Measurements from ENCODE around the gene TUT1. TPM values are rescaled to one million over a fixed set of nuclear protein-coding genes. Genes with fewer than 3 reads are reported as not detected.

TUT1 gene
- total and polyA plus RNA-seq, 7 donors = 5.3 to 16.8 (median 6.0) TPM

GRCh38 chr11:62580959-62581715, 10.2 kb downstream of the TUT1 start:
- Histone ChIP-seq H3K27ac (no peak overlapping the region), H3K36me3 (peaks cover 0 to 88% (median 25%) of the 10 kb centered on the region in 4 donors), H3K27me3 (no peaks in the 10 kb centered on the region), H3K4me3 (no peak overlapping the region), H3K4me1 (peaks cover 0 to 9% (median 1%) of the 10 kb centered on the region in 4 donors), H3K9me3 (no peaks in the 10 kb centered on the region)
- 95 to 97% methylated on average over 18 of the region's 18 CpGs for WGBS, 2 donors
- intact Hi-C loops (cut with DNase I) = no loop called here
- DNase-seq = no peak
- TF ChIP-seq CTCF (IDR thresholded peaks at IDR 0.05) (no peak), POLR2AphosphoS5 (IDR thresholded peaks at IDR 0.05) (no peak), EP300 (IDR thresholded peaks at IDR 0.05) (no peak), POLR2A (IDR thresholded peaks at IDR 0.05) (no peak)

GRCh38 chr11:62579252-62579651, 12.1 kb downstream of the TUT1 start:
- DNase-seq = no peak
- intact Hi-C loops (cut with DNase I) = no loop called here
- Histone ChIP-seq H3K4me1 (peaks cover 0 to 28% (median 18%) of the 10 kb centered on the region in 4 donors), H3K9me3 (no peaks in the 10 kb centered on the region), H3K36me3 (peaks cover 0 to 74% (median 21%) of the 10 kb centered on the region in 4 donors), H3K4me3 (no peak overlapping the region), H3K27ac (no peak overlapping the region), H3K27me3 (no peaks in the 10 kb centered on the region)
- WGBS, 2 donors = 93 to 98% methylated on average over 2 of the region's 2 CpGs
- TF ChIP-seq EP300 (IDR thresholded peaks at IDR 0.05) = no peak
- no peak for TF ChIP-seq POLR2A (IDR thresholded peaks at IDR 0.05)
- no peak for TF ChIP-seq CTCF (IDR thresholded peaks at IDR 0.05)
- TF ChIP-seq POLR2AphosphoS5 (IDR thresholded peaks at IDR 0.05) = no peak

- DNase-seq = no peak
- TF ChIP-seq CTCF (IDR thresholded peaks at IDR 0.05) (no peak), POLR2A (IDR thresholded peaks at IDR 0.05) (no peak), POLR2AphosphoS5 (IDR thresholded peaks at IDR 0.05) (no peak), EP300 (IDR thresholded peaks at IDR 0.05) (no peak)
- Histone ChIP-seq H3K27me3 (no peaks in the 10 kb centered on the region), H3K9me3 (no peaks in the 10 kb centered on the region), H3K36me3 (peaks cover 0 to 67% (median 21%) of the 10 kb centered on the region in 4 donors), H3K4me1 (peaks cover 0 to 28% (median 18%) of the 10 kb centered on the region in 4 donors), H3K4me3 (no peak overlapping the region), H3K27ac (no peak overlapping the region)
- intact Hi-C loops (cut with DNase I) = no loop called here
- WGBS, 2 donors = 97% methylated on average over 11 of the region's 11 CpGs
Observed at GRCh38 chr11:62578541-62578940, 12.8 kb downstream of the TUT1 start.

- intact Hi-C loops (cut with DNase I) = no loop called here
- TF ChIP-seq POLR2AphosphoS5 (IDR thresholded peaks at IDR 0.05) (peak in 1 of 4 donors; percentile 35), POLR2A (IDR thresholded peaks at IDR 0.05) (no peak), CTCF (IDR thresholded peaks at IDR 0.05) (no peak)
- Histone ChIP-seq H3K4me3 (no peak overlapping the region), H3K36me3 (peaks cover 0 to 63% (median 22%) of the 10 kb centered on the region in 4 donors), H3K27ac (peak overlapping the region; percentile 24 to 94 (median 93)), H3K4me1 (peaks cover 0 to 37% (median 29%) of the 10 kb centered on the region in 4 donors), H3K27me3 (no peaks in the 10 kb centered on the region), H3K9me3 (no peaks in the 10 kb centered on the region)
- no peak for DNase-seq
- 58 to 77% methylated on average over 12 of the region's 12 CpGs for WGBS, 2 donors
Observed at GRCh38 chr11:62577046-62577714, 14.1 kb downstream of the TUT1 start.
